SK-N-MC (cell line): ENCODE data around the gene CCNQ.

ENCODE experiments used
- EZH2 ChIP-seq: fragments of 200-600 bp; sonication (generic); IDR thresholded peaks from one replicate; pipeline ENCODE4 v1.6.1; 2017; ENCODE audit warnings: antibody characterized with exemption
- POLR2AphosphoS5 ChIP-seq: IDR thresholded peaks from 2 replicates; pipeline ENCODE4 v1.6.1; 2012; ENCODE audit warnings: mild to moderate bottlenecking, low read depth, low read length, borderline replicate concordance

DNA sequence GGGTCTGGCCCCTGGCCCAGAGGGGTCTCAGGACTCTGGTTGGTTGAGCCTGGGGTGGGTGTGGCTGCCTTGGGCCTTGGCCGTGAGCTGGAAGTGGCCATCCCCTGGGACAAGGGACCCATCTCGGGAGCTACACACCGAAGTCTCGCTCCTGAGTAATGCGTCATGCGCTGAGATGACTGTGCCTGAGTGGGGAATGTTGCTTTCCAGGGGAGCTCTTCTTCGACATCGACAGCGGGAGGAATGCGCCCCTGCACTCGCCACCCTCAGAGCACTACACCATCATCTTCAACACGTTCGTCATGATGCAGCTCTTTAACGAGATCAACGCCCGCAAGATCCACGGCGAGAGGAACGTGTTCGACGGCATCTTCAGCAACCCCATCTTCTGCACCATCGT lies 38.5 kb downstream of the CCNQ start:
- no peak for TF ChIP-seq EZH2
- TF ChIP-seq POLR2AphosphoS5 = no peak
